ENCODE data around the gene CNTNAP2.

GRCh38 chr7:148230883-148231282 lies 2114.3 kb downstream of the CNTNAP2 start:
- TF ChIP-seq CTCF (IDR thresholded peaks at IDR 0.05) (no peak), POLR2A (IDR thresholded peaks at IDR 0.05) (no peak)

Measured in heart left ventricle (tissue), 13 donors.